OCI-M2 (cell line): ENCODE data around the gene LARP1B.
"Not testable (repeated sequence)": the region's sequence is repeated elsewhere in the genome, so short reads cannot be mapped to it uniquely, and the experiment has no call there.

Source experiments
- DNase-seq: peaks from one replicate; lab custom pipeline; 2025; ENCODE audit not compliant: unreplicated experiment; lab: John Stamatoyannopoulos, UW

Gene LARP1B

DNA sequence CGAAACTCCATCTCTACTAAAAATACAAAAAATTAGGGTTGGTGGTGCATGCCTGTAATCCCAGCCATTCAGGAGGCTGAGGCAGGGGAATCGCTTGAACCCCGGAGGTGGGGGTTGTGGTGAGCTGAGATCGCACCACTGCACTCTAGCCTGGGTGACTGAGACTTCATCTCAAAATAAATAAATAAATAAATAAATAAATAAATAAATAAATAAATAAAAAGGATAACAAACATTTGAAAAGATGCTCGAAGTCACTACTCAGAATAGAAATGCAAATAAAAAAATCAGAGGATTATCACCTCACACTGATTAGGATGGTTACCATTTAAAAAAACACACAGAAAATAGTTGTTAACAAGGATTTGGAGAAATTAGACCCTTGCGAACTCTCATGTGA is 73.8 kb downstream of the LARP1B start:
- DNase-seq: no peak

DNA sequence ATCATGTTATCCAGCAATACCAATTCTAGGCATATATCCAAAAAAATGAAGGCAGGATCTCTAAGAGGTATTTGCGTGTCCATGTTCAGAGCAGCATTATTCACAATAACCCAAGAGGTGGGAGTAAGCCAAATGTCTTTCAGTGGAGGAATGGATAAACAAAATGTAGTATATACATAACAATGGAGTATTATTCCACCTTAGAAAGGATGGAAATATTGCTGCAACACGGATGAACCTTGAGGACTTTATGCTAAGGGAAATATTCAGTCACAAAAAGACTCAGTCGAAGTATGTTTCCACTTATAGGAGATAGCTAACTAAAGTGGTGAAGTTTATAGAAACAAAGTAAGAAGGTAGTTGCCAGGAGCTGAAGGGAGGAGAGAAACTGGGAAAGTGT is 74.3 kb downstream of the LARP1B start:
- DNase-seq: no peak

DNA sequence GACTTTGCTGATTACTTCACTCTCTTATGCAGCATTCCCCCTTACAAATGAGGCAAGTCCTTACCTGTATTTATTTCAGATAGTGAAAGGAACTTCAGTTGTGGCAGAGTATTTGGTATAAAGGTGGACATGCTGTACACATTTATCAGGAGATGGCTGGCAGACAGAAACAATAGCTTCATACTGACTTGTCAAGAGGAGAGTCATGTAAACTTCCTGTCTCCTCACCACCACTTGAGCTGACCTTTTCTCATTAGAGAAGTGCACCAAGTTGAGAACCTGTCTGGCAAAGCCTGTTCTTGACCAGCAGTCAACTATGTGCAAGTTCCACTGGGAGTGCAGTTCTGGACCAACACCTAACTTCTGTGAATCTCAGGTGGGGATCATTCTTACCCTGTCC is 80.8 kb downstream of the LARP1B start:
- no peak for DNase-seq

DNA sequence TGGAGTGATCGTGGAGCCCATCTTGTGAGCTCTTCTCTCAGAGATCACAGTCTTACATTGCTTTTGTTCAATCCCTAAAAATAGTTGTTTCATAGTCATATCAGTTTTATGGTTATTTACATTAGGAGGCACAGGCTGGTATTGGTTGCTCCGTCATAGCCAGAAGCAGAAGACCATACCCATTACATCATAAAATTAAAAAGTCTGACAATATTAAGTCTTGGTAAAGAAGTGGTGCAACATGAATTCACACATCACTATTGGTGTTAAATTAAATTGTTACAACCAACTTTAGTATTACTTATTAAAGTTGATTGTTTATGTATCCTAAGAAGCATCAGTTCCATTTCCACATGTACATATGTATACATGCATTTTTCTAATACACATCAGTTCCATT is 84.6 kb downstream of the LARP1B start:
- DNase-seq: no peak

DNA sequence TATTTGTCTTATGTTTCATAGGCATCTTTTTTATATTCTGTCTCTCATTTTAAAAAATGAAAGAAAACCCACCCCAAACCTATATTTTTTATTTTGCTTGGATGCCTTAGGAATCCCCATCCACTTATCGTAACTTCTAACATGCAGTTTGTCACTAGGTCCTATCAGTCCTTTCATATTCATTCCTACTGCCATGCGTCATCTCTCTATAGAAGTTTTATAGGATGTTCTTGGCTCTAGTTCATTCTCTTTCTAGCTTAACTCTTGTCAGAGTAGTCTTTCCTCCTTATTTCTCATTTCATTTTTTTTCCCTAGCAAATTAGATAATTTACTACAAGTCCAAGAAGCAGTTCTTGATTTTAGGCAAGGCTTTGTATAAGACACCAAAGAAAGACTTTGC is 92.7 kb downstream of the LARP1B start:
- no peak for DNase-seq

DNA sequence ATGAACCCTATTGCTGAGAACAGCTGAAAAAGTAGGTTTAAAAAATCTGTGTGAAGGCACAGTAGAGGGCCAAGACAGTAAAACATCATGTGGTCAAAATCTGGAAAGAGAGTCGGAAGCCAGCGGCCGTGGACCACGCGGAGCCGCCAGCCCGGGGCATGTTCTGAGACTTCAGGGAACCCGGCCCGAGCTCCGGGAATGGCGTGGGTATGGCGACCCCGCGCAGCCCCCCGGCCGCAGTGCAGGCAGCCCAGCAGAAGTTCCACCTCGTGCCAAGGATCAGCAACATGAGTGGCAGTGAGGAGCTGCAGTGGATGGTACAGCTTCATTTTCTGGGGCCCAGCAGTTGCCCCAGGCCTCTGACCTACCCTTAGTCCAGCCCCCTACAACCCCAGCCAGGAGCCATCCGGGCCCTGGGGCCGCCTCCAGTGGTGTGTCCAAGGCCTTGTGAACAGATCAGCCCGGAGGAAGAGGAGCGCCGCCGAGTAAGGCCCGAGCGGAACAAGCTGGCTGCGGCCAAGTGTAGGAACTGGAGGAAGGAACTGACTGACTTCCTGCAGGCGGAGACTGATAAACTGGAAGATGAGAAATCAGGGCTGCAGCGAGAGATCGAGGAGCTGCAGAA is 94.2 kb downstream of the LARP1B start:
- no peak for DNase-seq

DNA sequence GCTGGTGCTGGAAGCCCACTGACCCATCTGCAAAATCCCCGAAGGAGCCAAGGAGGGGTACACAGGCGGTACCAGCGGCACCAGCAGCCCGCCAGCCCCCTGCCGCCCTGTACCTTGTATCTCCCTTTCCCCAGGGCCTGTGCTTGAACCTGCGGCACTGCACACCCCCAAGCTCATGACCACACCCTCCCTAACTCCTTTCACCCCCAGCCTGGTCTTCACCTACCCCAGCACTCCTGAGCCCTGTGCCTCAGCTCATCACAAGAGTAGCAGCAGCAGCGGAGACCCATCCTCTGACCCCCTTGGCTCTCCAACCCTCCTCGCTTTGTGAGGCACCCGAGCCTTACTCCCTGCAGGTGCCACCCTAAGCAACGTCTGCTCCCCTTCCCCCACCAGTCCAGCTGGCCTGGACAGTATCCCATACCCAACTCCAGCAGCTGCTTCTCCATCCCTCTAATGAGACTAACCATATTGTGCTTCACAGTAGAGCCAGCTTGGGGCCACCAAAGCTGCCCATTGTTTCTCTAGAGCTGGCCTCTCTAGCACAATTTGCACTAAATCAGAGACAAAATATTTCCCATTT is 94.9 kb downstream of the LARP1B start:
- no peak for DNase-seq

DNA sequence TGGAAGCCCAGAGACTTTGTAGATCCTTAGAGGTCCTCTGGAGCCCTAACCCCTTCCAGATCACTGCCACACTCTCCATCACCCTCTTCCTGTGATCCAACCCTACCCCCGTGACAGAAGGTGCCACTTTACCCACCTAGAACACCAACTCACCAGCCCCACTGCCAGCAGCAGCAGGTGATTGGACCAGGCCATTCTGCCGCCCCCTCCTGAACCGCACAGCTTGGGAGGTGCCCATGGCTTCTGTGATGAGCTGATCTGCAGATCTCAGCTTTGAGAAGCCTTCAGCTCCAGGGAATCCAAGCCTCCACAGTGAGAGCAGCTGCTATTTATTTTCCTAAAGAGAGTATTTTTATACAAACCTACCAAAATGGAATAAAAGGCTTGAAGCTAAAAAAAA is 95.4 kb downstream of the LARP1B start:
- not testable (repeated sequence) for DNase-seq

DNA sequence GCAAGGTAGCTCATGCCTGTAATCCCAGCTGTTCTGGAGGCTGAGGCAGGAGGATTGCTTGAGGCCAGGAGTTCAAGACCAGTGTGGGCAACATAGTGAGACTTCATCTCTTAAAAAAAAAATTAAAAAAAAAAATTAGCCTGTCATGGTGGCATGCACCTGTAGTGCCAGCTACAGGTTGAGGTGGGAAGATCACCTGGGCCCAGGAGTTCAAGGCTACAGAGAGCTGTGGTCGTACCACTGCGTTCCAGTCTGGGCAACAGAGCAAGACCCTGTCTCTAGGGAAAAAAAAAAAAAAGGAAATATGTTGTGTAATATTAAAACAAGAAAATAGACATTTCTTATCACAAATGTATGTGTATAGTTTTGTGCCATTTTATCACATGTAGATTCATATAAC is 97.8 kb downstream of the LARP1B start:
- no peak for DNase-seq

DNA sequence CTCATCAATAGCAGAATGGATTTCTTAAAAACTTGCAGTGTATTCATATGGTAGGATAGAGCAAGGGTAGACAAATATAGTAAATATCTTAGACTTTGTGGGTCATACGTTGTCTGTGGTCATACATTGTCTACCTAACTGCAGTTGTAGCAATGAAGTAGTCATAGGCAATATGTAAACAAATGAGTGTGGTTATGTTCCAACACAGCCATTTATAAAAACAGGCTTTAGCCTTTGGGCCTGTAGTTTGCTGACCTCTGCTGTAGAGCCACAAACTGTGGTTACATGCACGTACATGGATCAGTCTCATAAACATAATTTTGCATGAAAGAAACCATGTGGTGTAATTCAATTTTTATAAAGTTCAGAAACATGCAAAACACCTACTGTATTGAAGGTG is 98.9 kb downstream of the LARP1B start:
- DNase-seq: no peak

DNA sequence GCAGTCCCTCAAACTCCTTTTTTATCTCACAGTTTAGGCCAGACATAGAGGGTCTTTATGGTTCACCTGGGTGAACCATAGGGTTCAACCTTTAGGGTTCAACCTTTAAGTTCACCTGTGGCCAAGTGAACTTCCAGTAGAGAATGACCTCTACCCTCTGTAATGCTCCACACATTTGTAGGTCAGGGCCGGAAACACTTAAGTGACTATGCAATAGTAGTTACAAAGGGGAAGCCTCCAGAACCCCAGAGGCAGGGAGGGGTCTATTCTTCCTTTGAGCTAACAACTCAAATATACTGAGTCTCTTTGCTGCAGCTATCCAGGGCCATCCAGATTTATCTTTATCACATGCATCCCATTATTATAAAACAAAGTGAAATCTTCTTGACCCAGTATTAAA is 100.0 kb downstream of the LARP1B start:
- no peak for DNase-seq

DNA sequence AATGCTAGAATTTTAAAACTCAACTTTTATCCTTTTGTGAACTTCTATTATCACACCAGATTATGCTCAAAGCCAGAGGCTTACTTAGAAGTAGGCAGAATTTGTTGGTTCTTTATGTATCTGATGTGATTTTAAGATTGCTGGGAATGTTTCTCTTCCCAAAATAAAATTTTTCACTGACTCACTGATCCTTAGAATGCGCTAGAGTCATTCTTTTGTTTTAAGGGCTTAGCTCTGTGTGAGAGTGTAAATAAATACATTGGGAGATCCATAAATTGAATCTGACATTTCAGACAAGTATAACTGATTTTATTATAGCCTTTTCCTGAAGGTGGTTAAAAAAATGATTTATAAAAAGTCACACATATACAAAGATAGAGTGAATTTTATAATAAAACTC is 101.3 kb downstream of the LARP1B start:
- no peak for DNase-seq

DNA sequence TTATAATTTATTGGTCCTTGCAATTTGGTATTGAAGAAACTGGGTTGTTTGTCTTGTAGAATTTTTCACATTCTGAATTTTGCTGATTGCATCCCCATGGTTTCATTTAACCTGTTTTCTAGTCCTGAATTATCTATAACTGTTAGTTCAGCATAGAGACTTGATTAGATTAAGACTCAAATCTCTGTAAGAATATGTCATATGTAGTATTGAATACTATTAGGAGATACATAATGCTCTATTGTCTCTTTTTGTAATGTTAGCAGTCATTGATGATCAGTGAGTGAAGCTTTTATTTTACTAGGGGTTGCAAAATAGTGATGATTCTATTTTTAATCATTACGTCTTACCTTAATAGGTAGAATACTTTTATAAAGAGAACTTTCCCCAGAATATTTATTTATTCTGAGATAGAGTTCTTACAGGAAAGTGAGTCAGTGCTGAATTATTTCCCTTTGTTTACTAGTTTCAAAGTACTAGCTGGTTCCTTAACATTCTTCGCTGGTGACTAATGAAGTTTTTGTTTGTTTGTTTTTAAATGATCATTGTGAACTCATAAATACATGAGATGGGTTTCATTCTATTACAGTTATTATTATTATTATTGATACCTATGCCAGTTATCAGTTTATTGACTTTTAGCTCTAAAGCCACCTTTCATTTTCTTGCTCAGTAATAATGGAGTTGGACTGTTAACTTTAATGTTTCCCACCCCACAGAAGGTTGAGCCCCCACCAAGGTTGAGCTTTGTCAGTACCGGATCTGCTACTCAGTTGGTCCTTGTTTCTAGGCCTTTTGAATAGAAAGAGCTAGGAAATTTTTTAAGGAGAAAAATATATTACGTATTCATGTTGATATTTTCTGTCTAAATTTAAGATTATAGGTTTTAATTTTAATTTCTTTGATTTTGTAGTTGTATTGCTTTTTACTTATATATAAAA is 102.3 kb downstream of the LARP1B start:
- no peak for DNase-seq

DNA sequence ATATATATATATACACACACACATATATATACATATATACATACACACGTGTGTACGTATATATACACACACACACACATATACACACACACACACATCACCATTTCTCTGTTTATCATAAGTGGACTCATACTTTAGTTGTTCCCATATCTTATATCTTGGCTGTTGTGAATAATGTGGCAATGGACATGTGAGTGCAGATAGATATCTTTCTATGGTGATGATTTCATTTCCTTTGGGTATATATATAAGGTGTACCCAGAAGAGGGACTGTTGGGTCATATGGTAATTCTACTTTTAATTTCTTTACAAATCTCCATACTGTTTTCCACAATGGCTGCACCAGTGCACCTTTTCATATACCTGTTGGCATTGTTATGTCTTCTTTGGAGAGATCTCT is 105.9 kb downstream of the LARP1B start:
- DNase-seq: no peak

DNA sequence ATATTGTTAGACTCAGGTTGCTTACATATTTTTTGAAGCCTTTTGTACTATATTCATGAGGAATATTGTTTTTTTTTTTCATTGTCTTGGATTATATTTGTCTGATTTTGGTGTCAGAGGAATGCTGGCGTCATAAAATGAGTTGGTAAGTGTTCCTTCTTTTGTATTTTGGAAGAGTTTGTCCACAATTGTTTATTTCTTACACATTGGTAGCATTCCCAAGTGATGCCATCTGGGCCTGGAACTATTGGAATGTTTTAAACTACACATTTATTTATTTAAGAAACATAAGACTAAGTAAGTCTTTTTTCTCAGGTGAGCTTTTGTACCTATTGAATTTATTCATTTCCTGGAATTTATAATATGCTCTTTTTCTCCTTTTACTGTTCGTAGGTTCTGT is 107.6 kb downstream of the LARP1B start:
- no peak for DNase-seq

DNA sequence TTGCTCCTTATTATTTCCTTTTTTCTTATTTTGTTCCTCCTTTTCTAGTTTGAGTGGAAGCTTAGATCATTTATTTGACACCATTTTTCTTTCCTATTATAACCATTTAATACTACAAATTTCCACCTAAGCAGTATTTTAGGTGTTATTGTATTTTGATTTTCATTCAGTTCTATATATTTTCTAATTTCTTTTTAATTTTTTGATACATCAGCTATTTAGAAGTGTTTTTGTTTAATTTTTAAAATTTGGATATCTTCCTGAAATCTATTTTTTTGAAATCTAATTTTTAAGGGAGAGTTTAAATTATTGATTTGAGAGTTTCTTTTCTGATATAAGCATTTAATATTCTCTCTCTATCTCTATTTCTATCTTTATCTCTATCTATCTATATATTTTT is 108.1 kb downstream of the LARP1B start:
- no peak for DNase-seq

DNA sequence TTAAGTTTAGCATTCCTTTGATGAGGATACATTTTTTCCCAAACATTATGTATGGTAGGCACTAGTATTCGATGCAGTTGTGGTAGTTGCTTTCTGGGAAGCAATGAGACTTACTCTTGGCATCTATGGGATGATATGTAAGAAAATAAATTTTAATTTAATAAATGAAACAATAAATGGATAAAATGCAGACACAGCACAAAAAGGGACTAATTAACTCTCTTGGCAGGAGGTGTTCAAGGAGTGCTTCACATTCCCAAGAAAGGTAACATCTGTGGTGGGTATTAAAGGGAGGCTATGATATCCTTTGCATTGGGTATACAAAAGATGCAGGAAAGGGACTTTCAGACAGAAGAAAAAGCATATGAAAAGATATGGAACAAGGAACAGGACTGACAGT is 115.5 kb downstream of the LARP1B start:
- DNase-seq: no peak

DNA sequence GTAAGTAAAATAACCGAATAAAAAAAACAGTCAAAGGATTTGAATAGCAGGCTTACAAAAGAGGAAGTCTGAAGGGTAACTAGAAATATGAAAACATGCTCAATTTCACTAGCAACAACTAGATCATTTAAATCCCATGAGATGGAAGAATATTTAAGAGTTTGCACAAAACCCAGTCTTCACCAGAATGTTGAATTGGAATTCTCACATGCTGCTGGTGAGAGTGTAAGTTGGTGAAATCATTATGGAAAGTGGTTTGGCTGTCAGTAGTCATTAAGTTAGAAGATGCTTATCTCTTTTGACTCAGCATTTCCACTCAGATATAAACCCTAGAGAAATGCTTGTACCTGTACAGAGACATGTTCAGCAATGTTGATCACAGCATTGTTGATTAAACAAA is 116.4 kb downstream of the LARP1B start:
- no peak for DNase-seq

DNA sequence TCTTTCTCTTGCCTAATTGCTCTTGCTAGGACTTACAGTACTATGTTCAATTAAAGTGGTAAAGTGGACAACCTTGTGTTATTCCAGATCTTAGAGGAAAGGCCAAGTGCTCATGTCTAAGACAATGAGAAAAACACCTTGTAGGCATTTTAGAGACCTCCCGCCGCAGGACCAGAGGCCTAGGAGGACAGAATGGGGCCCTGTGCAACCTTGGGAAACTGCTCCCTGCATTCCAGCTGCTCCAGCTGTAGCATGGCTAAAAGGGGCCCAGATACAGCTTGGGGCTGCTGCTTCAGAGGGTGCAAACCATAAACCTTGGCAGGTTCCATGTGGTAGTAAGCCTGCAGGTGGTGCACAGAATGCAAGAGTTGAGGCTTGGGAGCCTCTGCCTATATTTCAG is 125.5 kb downstream of the LARP1B start:
- DNase-seq: no peak

DNA sequence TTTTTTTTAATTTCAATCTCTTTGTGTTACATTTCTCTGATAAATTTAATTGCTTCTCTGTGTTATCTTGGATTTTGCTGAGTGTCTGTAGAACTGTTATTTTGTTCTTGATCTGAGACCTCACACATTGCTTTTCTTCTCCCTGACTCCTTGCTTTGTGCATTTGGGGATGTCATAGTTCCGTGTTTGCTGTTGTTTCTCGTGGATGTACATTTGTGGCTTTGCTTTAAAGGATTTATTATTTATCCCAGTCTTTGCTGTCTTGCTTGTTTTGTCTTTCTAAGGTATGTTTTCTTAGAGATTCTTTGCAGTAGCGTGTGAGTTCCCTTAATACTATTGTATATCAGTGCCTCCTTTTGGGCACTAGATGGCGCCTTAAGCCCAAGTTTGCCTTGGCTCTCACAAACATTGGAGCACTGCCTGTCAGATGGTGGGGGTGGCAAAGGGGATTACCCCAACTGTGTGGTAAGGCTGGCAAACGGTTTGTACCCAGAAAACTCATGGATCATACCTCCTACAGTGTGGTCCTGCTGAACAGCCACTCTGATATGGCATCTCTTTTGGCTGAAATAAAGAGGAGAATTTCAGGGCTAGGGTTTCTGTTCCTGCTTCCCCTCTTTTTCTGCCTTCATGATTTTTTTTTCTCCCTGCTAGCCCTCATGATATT is 130.1 kb downstream of the LARP1B start:
- DNase-seq: no peak

DNA sequence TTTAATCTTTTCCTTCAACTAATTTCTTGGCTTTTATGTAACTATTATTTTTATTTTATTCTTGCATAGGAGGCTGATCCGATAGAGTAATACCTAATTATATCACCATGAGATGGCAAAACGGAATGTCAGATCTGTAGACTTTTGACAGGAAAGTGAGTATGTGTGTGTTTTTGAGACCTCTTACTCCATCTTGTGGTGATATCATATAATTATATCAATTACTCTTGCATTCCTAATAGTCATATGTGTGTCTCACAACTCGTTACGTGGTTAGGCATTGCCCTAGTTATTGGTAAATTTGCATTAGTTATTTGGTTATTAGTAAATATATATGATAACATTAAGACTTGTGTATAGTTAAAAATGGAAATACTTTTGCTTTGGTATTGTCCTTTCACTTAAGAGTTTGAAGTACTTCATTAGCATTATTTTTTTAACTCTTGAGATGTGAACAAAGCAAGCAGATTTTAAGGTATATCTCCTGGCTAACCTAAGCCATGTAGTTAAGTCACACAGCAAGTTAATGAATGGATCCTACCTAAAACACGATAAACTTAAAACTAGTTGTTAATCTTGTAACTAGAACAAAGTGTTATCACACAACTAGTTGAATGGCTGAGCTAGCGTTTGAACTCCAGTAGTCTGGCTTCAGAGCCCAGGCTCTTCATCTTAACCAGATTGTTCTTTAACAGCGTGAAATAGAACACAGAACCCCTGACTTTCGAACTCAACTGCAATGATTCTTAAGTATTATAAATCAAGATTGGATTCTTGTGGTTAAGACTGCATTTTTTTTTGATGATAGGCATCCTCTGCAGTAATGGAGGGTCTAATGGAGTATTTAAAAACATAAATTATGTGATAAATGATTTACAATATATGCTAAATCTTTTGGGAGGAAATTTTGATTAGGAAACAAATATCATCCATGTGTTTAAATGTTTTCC is 159.4 kb downstream of the LARP1B start:
- DNase-seq: no peak
